Astrocyte (in vitro differentiated cells and primary cell): ENCODE measurements around the gene HGFAC. TPM values are rescaled to one million over a fixed set of nuclear protein-coding genes. Genes with fewer than 3 reads are reported as not detected.

Experiments
- DNase-seq: peaks from one replicate; pipeline ENCODE4 v3.0.0-alpha.2; 2010; ENCODE audit warnings: low read depth
- FAIRE-seq: peaks from 2 replicates; lab custom pipeline; 2011; peaks lifted over from hg19 to GRCh38; lab: Jason Lieb, UNC
- H2AFZ ChIP-seq: 2 replicates; pipeline ENCODE4 v1.6.0; 2012; ENCODE audit warnings: low read depth, low read length, inconsistent platforms
- H3K27ac ChIP-seq: 2 replicates; pipeline ENCODE4 v1.5.1; 2011; ENCODE audit warnings: low read depth, low read length, inconsistent platforms
- H3K27me3 ChIP-seq: 2 replicates; pipeline ENCODE4 v1.6.0; 2011; ENCODE audit warnings: low read length, inconsistent platforms; ENCODE audit not compliant: insufficient read depth
- H3K36me3 ChIP-seq: 2 replicates; pipeline ENCODE4 v1.5.1; 2011; ENCODE audit warnings: low read length, inconsistent platforms; ENCODE audit not compliant: insufficient read depth
- H3K4me1 ChIP-seq: 2 replicates; pipeline ENCODE4 v1.5.1; 2011; ENCODE audit warnings: low read length, inconsistent platforms; ENCODE audit not compliant: insufficient read depth
- H3K4me2 ChIP-seq: 2 replicates; pipeline ENCODE4 v1.6.0; 2012; ENCODE audit warnings: low read length, inconsistent platforms
- H3K4me3 ChIP-seq: 2 replicates; pipeline ENCODE4 v1.5.1; 2011; ENCODE audit warnings: low read depth, mild to moderate bottlenecking, low read length, inconsistent platforms; ENCODE audit not compliant: insufficient read depth
- H3K79me2 ChIP-seq: 2 replicates; pipeline ENCODE4 v1.6.0; 2012; ENCODE audit warnings: mild to moderate bottlenecking, low read length, inconsistent platforms; ENCODE audit not compliant: insufficient read depth
- H3K9ac ChIP-seq: 2 replicates; pipeline ENCODE4 v1.6.0; 2012; ENCODE audit warnings: mild to moderate bottlenecking, low read length, inconsistent platforms
- H3K9me3 ChIP-seq: 2 replicates; pipeline ENCODE4 v1.5.1; 2012; ENCODE audit warnings: low read depth, mild to moderate bottlenecking, low read length, inconsistent platforms; ENCODE audit not compliant: insufficient read depth
- H4K20me1 ChIP-seq: 2 replicates; pipeline ENCODE4 v1.6.0; 2012; ENCODE audit warnings: low read length, inconsistent platforms; ENCODE audit not compliant: insufficient read depth
- H3K27ac Mint-ChIP-seq: one replicate; pipeline ENCODE4 v1.8.0; 2021; ENCODE audit warnings: mild to moderate bottlenecking, mixed read lengths; ENCODE audit not compliant: unreplicated experiment
- H3K27me3 Mint-ChIP-seq: one replicate; pipeline ENCODE4 v1.8.0; 2021; ENCODE audit warnings: low read depth, mixed read lengths; ENCODE audit not compliant: unreplicated experiment
- H3K36me3 Mint-ChIP-seq: one replicate; pipeline ENCODE4 v1.8.0; 2021; ENCODE audit warnings: low read depth, mixed read lengths; ENCODE audit not compliant: unreplicated experiment
- H3K4me1 Mint-ChIP-seq: one replicate; pipeline ENCODE4 v1.8.0; 2021; ENCODE audit warnings: low read depth, mixed read lengths; ENCODE audit not compliant: unreplicated experiment
- H3K4me3 Mint-ChIP-seq: one replicate; pipeline ENCODE4 v1.8.0; 2021; ENCODE audit warnings: mild to moderate bottlenecking, moderate library complexity, mixed read lengths; ENCODE audit not compliant: unreplicated experiment
- H3K9me3 Mint-ChIP-seq: one replicate; pipeline ENCODE4 v1.8.0; 2021; ENCODE audit warnings: mild to moderate bottlenecking, mixed read lengths; ENCODE audit not compliant: unreplicated experiment
- CTCF ChIP-seq: IDR thresholded peaks from 2 replicates; pipeline ENCODE4 v1.5.1; 2011; ENCODE audit warnings: low read depth, mild to moderate bottlenecking, inconsistent platforms, low read length, moderate library complexity; ENCODE audit not compliant: insufficient read depth
- EZH2 ChIP-seq: IDR thresholded peaks from 2 replicates; pipeline ENCODE4 v1.6.1; 2012; ENCODE audit warnings: mild to moderate bottlenecking, low read length, inconsistent platforms; ENCODE audit not compliant: insufficient read depth
- total RNA-seq: library from RNA; stranded (reverse); gene quantifications from 2 replicates; pipeline ENCODE4 v1.2.1, GENCODE V29; 2021

Gene HGFAC
- total RNA-seq, 1 donor from 2014 or later: 0.52 TPM

GRCh38 chr4:3495204-3495975 is 53.6 kb downstream of the HGFAC start:
- no peak overlapping the region for H3K9ac ChIP-seq
- Mint-ChIP-seq H3K4me1 (peaks cover 6% of the 10 kb centered on the region), H3K27me3 (peaks cover 9% of the 10 kb centered on the region), H3K36me3 (no peaks in the 10 kb centered on the region), H3K4me3 (no peak overlapping the region), H3K9me3 (no peaks in the 10 kb centered on the region), H3K27ac (no peak overlapping the region)
- peaks cover 7% of the 10 kb centered on the region for H3K27me3 ChIP-seq
- no peak overlapping the region for H3K4me3 ChIP-seq
- H3K36me3 ChIP-seq: no peaks in the 10 kb centered on the region
- DNase-seq (no peak), FAIRE-seq (no peak)
- H2AFZ ChIP-seq: no peak overlapping the region
- no peaks in the 10 kb centered on the region for H3K9me3 ChIP-seq
- no peak for TF ChIP-seq CTCF
- no peak for TF ChIP-seq EZH2
- no peaks in the 10 kb centered on the region for H3K79me2 ChIP-seq
- H3K4me1 ChIP-seq: no peaks in the 10 kb centered on the region
- peaks cover 22% of the 10 kb centered on the region for H4K20me1 ChIP-seq
- no peak overlapping the region for H3K4me2 ChIP-seq
- H3K27ac ChIP-seq: no peak overlapping the region

- no peak overlapping the region for H2AFZ ChIP-seq
- Mint-ChIP-seq H3K9me3 (no peaks in the 10 kb centered on the region), H3K27ac (no peak overlapping the region), H3K4me3 (no peak overlapping the region), H3K4me1 (peaks cover 6% of the 10 kb centered on the region), H3K36me3 (no peaks in the 10 kb centered on the region), H3K27me3 (peaks cover 9% of the 10 kb centered on the region)
- no peaks in the 10 kb centered on the region for H3K79me2 ChIP-seq
- peaks cover 7% of the 10 kb centered on the region for H3K27me3 ChIP-seq
- H3K36me3 ChIP-seq: no peaks in the 10 kb centered on the region
- no peak overlapping the region for H3K4me2 ChIP-seq
- H3K9ac ChIP-seq: no peak overlapping the region
- no peak overlapping the region for H3K4me3 ChIP-seq
- no peaks in the 10 kb centered on the region for H3K9me3 ChIP-seq
- H3K4me1 ChIP-seq: no peaks in the 10 kb centered on the region
- no peak for FAIRE-seq
- TF ChIP-seq EZH2: no peak
- no peak for TF ChIP-seq CTCF
- no peak overlapping the region for H3K27ac ChIP-seq
- H4K20me1 ChIP-seq: peaks cover 21% of the 10 kb centered on the region
- DNase-seq: no peak
Measured at GRCh38 chr4:3496021-3496420, 54.3 kb downstream of the HGFAC start.

GRCh38 chr4:3497095-3497494 is 55.3 kb downstream of the HGFAC start:
- FAIRE-seq: no peak
- Histone ChIP-seq H3K79me2 (peaks cover under 1% of the 10 kb centered on the region), H3K27ac (no peak overlapping the region), H3K4me2 (no peak overlapping the region), H3K9me3 (no peaks in the 10 kb centered on the region), H3K4me1 (no peaks in the 10 kb centered on the region), H4K20me1 (peaks cover 20% of the 10 kb centered on the region), H3K36me3 (no peaks in the 10 kb centered on the region), H2AFZ (no peak overlapping the region), H3K4me3 (no peak overlapping the region), H3K27me3 (no peaks in the 10 kb centered on the region), H3K9ac (no peak overlapping the region)
- H3K27ac Mint-ChIP-seq: peak overlapping the region; percentile 72
- H3K36me3 Mint-ChIP-seq: no peaks in the 10 kb centered on the region
- H3K4me3 Mint-ChIP-seq: no peak overlapping the region
- no peak for DNase-seq
- H3K27me3 Mint-ChIP-seq: no peaks in the 10 kb centered on the region
- H3K9me3 Mint-ChIP-seq: no peaks in the 10 kb centered on the region
- peaks cover 3% of the 10 kb centered on the region for H3K4me1 Mint-ChIP-seq
- TF ChIP-seq EZH2: no peak
- TF ChIP-seq CTCF: no peak
